LNCAP (cell line): ENCODE measurements around the gene TTC21B.

Experiments
- CTCF ChIP-seq: fragments of 450-650 bp; IDR thresholded peaks from 2 replicates; pipeline ENCODE4 v1.5.1; 2017; ENCODE audit warnings: mild to moderate bottlenecking

TTC21B gene

GRCh38 chr2:165952085-165952484, 1.5 kb downstream of the TTC21B start:
- no peak for TF ChIP-seq CTCF

- no peak for TF ChIP-seq CTCF
These were observed 3.1 kb downstream of the TTC21B start for GRCh38 chr2:165950438-165950837.

GRCh38 chr2:165941827-165942226, 11.7 kb downstream of the TTC21B start:
- TF ChIP-seq CTCF = no peak

GRCh38 chr2:165938237-165938636, 15.3 kb downstream of the TTC21B start:
- TF ChIP-seq CTCF = no peak

- TF ChIP-seq CTCF = no peak
These were observed 20.2 kb downstream of the TTC21B start for GRCh38 chr2:165933211-165933910.

GRCh38 chr2:165927774-165928173, 25.8 kb downstream of the TTC21B start:
- TF ChIP-seq CTCF = no peak

GRCh38 chr2:165927353-165927752, 26.2 kb downstream of the TTC21B start:
- TF ChIP-seq CTCF = no peak

GRCh38 chr2:165924946-165925345, 28.6 kb downstream of the TTC21B start:
- no peak for TF ChIP-seq CTCF
